ENCODE data around the gene PLEKHF1. TPM values are rescaled to one million over a fixed set of nuclear protein-coding genes. Genes with fewer than 3 reads are reported as not detected.

PLEKHF1 gene
- total and polyA plus RNA-seq, 2 of the 13 experiments (the other 11 are each of a cell fraction or from before 2014, with no cell fraction given): 2.9 to 3.8 TPM

- in situ Hi-C loops (cut with HindIII; ENCODE audit: extremely low pct_ligation_motif_present, low pct_unique_long_range_greater_than_20kb): no loop called here
- Histone ChIP-seq H3K9ac (ENCODE audit: insufficient read depth, low read depth, low read length) (no peak overlapping the region), H3K27ac (ENCODE audit: extremely low read length, insufficient read depth, low read length) (no peak overlapping the region), H3K4me3 (replicated peaks in 1 of 3; ENCODE audit: insufficient read depth in 1 of 3, low read depth in 2 of 3, low read length in 3 of 3) (no peak overlapping the region), H3K4me1 (ENCODE audit: insufficient read depth, low read length) (peaks cover 36% of the 10 kb centered on the region), H4K20me1 (ENCODE audit: insufficient read depth, low read length) (no peaks in the 10 kb centered on the region), H3K79me2 (ENCODE audit: insufficient read depth, low read length) (no peaks in the 10 kb centered on the region), H2AFZ (ENCODE audit: low read length) (no peak overlapping the region), H3K36me3 (replicated peaks in 1 of 2; ENCODE audit: control insufficient read depth in 1 of 2, insufficient read depth in 2 of 2, low read length in 2 of 2) (peaks cover 0 to 8% of the 10 kb centered on the region in 2 experiments; a peak in 2 of 5 replicates), H3K4me2 (ENCODE audit: low read depth, low read length) (no peak overlapping the region), H3K9me3 (ENCODE audit: low read length) (no peaks in the 10 kb centered on the region), H3K27me3 (ENCODE audit: control insufficient read depth in 1 of 2, insufficient read depth in 2 of 2, low read length in 2 of 2) (peaks cover 5 to 18% of the 10 kb centered on the region in 2 experiments)
- POLR2A ChIA-PET: no interaction called here
- CTCF ChIA-PET (ENCODE audit: low intra/inter-chr PET ratio, low total read pairs): no interaction called here
- FAIRE-seq (no peak), ATAC-seq (no peak), DNase-seq (ENCODE audit: low spot score) (no peak)
- BruUV-seq (replicated peaks): no TSS peak
- TF ChIP-seq BATF2 (CRISPR knock-in tag; IDR thresholded peaks at IDR 0.05) (no peak), NR2C2 (CRISPR knock-in tag; IDR thresholded peaks at IDR 0.05; ENCODE audit: borderline replicate concordance) (no peak)
- TF ChIP-seq, protein P1, sequence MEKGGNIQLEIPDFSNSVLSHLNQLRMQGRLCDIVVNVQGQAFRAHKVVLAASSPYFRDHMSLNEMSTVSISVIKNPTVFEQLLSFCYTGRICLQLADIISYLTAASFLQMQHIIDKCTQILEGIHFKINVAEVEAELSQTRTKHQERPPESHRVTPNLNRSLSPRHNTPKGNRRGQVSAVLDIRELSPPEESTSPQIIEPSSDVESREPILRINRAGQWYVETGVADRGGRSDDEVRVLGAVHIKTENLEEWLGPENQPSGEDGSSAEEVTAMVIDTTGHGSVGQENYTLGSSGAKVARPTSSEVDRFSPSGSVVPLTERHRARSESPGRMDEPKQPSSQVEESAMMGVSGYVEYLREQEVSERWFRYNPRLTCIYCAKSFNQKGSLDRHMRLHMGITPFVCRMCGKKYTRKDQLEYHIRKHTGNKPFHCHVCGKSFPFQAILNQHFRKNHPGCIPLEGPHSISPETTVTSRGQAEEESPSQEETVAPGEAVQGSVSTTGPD (CRISPR knock-in tag; IDR thresholded peaks at IDR 0.05): no peak
- intact Hi-C loops (cut with micrococcal nuclease; ENCODE audit: unreplicated experiment): no loop called here
- 82% methylated on average over 7 of the region's 9 CpGs for WGBS (ENCODE audit: low lambda C conversion rate)
These were observed 14.4 kb downstream of the PLEKHF1 start for GRCh38 chr19:29679598-29680210.

- FAIRE-seq (no peak), ATAC-seq (no peak; the same call in 2 of the 3 replicates), DNase-seq (ENCODE audit: low spot score) (no peak)
- in situ Hi-C loops (cut with HindIII; ENCODE audit: extremely low pct_ligation_motif_present, low pct_unique_long_range_greater_than_20kb) (no loop called here), intact Hi-C loops (cut with micrococcal nuclease; ENCODE audit: unreplicated experiment) (no loop called here)
- Histone ChIP-seq H2AFZ (ENCODE audit: low read length) (no peak overlapping the region), H3K9ac (ENCODE audit: insufficient read depth, low read depth, low read length) (no peak overlapping the region), H3K36me3 (replicated peaks in 1 of 2; ENCODE audit: control insufficient read depth in 1 of 2, insufficient read depth in 2 of 2, low read length in 2 of 2) (peaks cover 0 to under 1% of the 10 kb centered on the region in 2 experiments; a peak in 1 of 5 replicates), H3K4me1 (ENCODE audit: insufficient read depth, low read length) (peaks cover 36% of the 10 kb centered on the region), H3K79me2 (ENCODE audit: insufficient read depth, low read length) (no peaks in the 10 kb centered on the region), H3K4me2 (ENCODE audit: low read depth, low read length) (0 out of 2 replicates have a peak overlapping the region, but pooled peaks have one; percentile 12), H3K9me3 (ENCODE audit: low read length) (no peaks in the 10 kb centered on the region), H3K4me3 (replicated peaks in 1 of 3; ENCODE audit: insufficient read depth in 1 of 3, low read depth in 2 of 3, low read length in 3 of 3) (no peak overlapping the region; a peak in 1 of 6 replicates), H4K20me1 (ENCODE audit: insufficient read depth, low read length) (no peaks in the 10 kb centered on the region), H3K27me3 (ENCODE audit: control insufficient read depth in 1 of 2, insufficient read depth in 2 of 2, low read length in 2 of 2) (peaks cover 5 to 18% of the 10 kb centered on the region in 2 experiments), H3K27ac (ENCODE audit: extremely low read length, insufficient read depth, low read length) (no peak overlapping the region)
- TF ChIP-seq ZNF687 (CRISPR knock-in tag; IDR thresholded peaks at IDR 0.05) (peak; percentile 63), ZFY (CRISPR knock-in tag; IDR thresholded peaks at IDR 0.05) (peak; percentile 24; the same call in 1 of the 2 replicates), ZNF790 (CRISPR knock-in tag; IDR thresholded peaks at IDR 0.05; ENCODE audit: borderline replicate concordance) (no peak), HNRNPL (IDR thresholded peaks at IDR 0.05; ENCODE audit: low read depth, low read length) (peak; percentile 53; the same call in 1 of the 2 replicates), GABPB1 (CRISPR knock-in tag; IDR thresholded peaks at IDR 0.05) (peak; percentile 60), GABPA (IDR thresholded peaks at IDR 0.05; ENCODE audit: low read depth, low read length) (no peak), GABPA (CRISPR knock-in tag; IDR thresholded peaks at IDR 0.05; ENCODE audit: low read depth) (peak; percentile 54; the same call in 1 of the 2 replicates), SIN3B (IDR thresholded peaks at IDR 0.05; ENCODE audit: low read length) (no peak)
- no TSS peak for BruUV-seq (replicated peaks)
- ChIA-PET CTCF (ENCODE audit: low intra/inter-chr PET ratio, low total read pairs) (no interaction called here), POLR2A (no interaction called here)
- WGBS (ENCODE audit: low lambda C conversion rate): 40% methylated on average over 4 of the region's 12 CpGs
These were observed 15.2 kb downstream of the PLEKHF1 start for GRCh38 chr19:29680447-29680846.
